Glutamatergic neuron (in vitro differentiated cells): ENCODE measurements around the gene GMEB2. TPM values are rescaled to one million over a fixed set of nuclear protein-coding genes. Genes with fewer than 3 reads are reported as not detected.
A peak's percentile ranks its signal among the peaks of the same experiment; 100 is the strongest.
"Not testable (repeated sequence)": the region's sequence is repeated elsewhere in the genome, so short reads cannot be mapped to it uniquely, and the experiment has no call there.

Source experiments
- DNase-seq: peaks from one replicate; pipeline ENCODE4 v3.0.0; 2022
- H3K27ac Mint-ChIP-seq: one replicate; pipeline ENCODE4 v1.8.0; 2020; ENCODE audit warnings: mild to moderate bottlenecking, mixed read lengths, inconsistent platforms; ENCODE audit not compliant: unreplicated experiment
- H3K27me3 Mint-ChIP-seq: one replicate; pipeline ENCODE4 v1.8.0; 2020; ENCODE audit warnings: mild to moderate bottlenecking, moderate library complexity, mixed read lengths, inconsistent platforms; ENCODE audit not compliant: unreplicated experiment
- H3K36me3 Mint-ChIP-seq: one replicate; pipeline ENCODE4 v1.8.0; 2020; ENCODE audit warnings: mild to moderate bottlenecking, mixed read lengths, inconsistent platforms; ENCODE audit not compliant: unreplicated experiment
- H3K4me1 Mint-ChIP-seq: one replicate; pipeline ENCODE4 v1.8.0; 2020; ENCODE audit warnings: mild to moderate bottlenecking, low read depth, mixed read lengths, inconsistent platforms; ENCODE audit not compliant: unreplicated experiment
- H3K4me3 Mint-ChIP-seq: one replicate; pipeline ENCODE4 v1.8.0; 2020; ENCODE audit warnings: mild to moderate bottlenecking, mixed read lengths, inconsistent platforms; ENCODE audit not compliant: unreplicated experiment
- H3K9me3 Mint-ChIP-seq: one replicate; pipeline ENCODE4 v1.8.0; 2020; ENCODE audit warnings: mild to moderate bottlenecking, moderate library complexity, mixed read lengths, inconsistent platforms; ENCODE audit not compliant: unreplicated experiment
- CTCF ChIP-seq: fragments of 200-600 bp; sonication (generic); IDR thresholded peaks from one replicate; pipeline ENCODE4 v1.5.0; 2021; ENCODE audit not compliant: partially characterized antibody, unreplicated experiment
- total RNA-seq: library from RNA; stranded (reverse); fragmentation: NEBNext Ultra II Directional; extraction: Animal tissue kit (Norgen Biotek cat#: 25700); gene quantifications from one replicate; pipeline ENCODE4 v1.2.1, GENCODE V29; 2021; ENCODE audit not compliant: unreplicated experiment

GMEB2 gene
- total RNA-seq, 1 donor from 2014 or later, result 12.8 TPM

- peaks cover 7% of the 10 kb centered on the region for H3K36me3 Mint-ChIP-seq
- H3K4me3 Mint-ChIP-seq, result peak overlapping the region; percentile 25
- H3K9me3 Mint-ChIP-seq, result peaks cover 8% of the 10 kb centered on the region
- TF ChIP-seq CTCF, result no peak
- DNase-seq, result peak; percentile 8
- peaks cover 2% of the 10 kb centered on the region for H3K27me3 Mint-ChIP-seq
- H3K27ac Mint-ChIP-seq, result no peak overlapping the region
- no peaks in the 10 kb centered on the region for H3K4me1 Mint-ChIP-seq
Measured at GRCh38 chr20:63612276-63612931, 14.5 kb downstream of the GMEB2 start.

- Mint-ChIP-seq H3K4me1 (no peaks in the 10 kb centered on the region), H3K9me3 (peaks cover 8% of the 10 kb centered on the region), H3K27ac (no peak overlapping the region), H3K36me3 (peaks cover 7% of the 10 kb centered on the region), H3K27me3 (peaks cover 2% of the 10 kb centered on the region), H3K4me3 (no peak overlapping the region)
- DNase-seq, result peak; percentile 2
- no peak for TF ChIP-seq CTCF
Measured at GRCh38 chr20:63611646-63612045, 15.3 kb downstream of the GMEB2 start.

GRCh38 chr20:63610581-63611435 is 16.1 kb downstream of the GMEB2 start:
- no peak for DNase-seq
- Mint-ChIP-seq H3K4me3 (no peak overlapping the region), H3K36me3 (peaks cover 7% of the 10 kb centered on the region), H3K27me3 (no peaks in the 10 kb centered on the region), H3K9me3 (peaks cover 8% of the 10 kb centered on the region), H3K27ac (no peak overlapping the region), H3K4me1 (no peaks in the 10 kb centered on the region)
- TF ChIP-seq CTCF, result no peak

- H3K27ac Mint-ChIP-seq, result no peak overlapping the region
- no peak for TF ChIP-seq CTCF
- no peak overlapping the region for H3K4me3 Mint-ChIP-seq
- DNase-seq, result no peak
- H3K27me3 Mint-ChIP-seq, result peaks cover 2% of the 10 kb centered on the region
- no peaks in the 10 kb centered on the region for H3K36me3 Mint-ChIP-seq
- H3K4me1 Mint-ChIP-seq, result no peaks in the 10 kb centered on the region
- peaks cover 2% of the 10 kb centered on the region for H3K9me3 Mint-ChIP-seq
Measured at GRCh38 chr20:63606686-63607085, 20.2 kb downstream of the GMEB2 start.

- peaks cover 6% of the 10 kb centered on the region for H3K36me3 Mint-ChIP-seq
- no peak for DNase-seq
- peaks cover 2% of the 10 kb centered on the region for H3K27me3 Mint-ChIP-seq
- TF ChIP-seq CTCF, result no peak
- no peak overlapping the region for H3K27ac Mint-ChIP-seq
- H3K9me3 Mint-ChIP-seq, result peaks cover 2% of the 10 kb centered on the region
- H3K4me1 Mint-ChIP-seq, result no peaks in the 10 kb centered on the region
- H3K4me3 Mint-ChIP-seq, result no peak overlapping the region
Measured at GRCh38 chr20:63602321-63602720, 24.6 kb downstream of the GMEB2 start.

GRCh38 chr20:63601679-63602078 is 25.2 kb downstream of the GMEB2 start:
- H3K4me3 Mint-ChIP-seq, H3K9me3 Mint-ChIP-seq, H3K27me3 Mint-ChIP-seq, H3K36me3 Mint-ChIP-seq, DNase-seq, H3K27ac Mint-ChIP-seq, H3K4me1 Mint-ChIP-seq: not testable (repeated sequence)
